Left lobe of liver (tissue), 2 donors: Measurements from ENCODE around the gene VPS18. TPM values are rescaled to one million over a fixed set of nuclear protein-coding genes. Genes with fewer than 3 reads are reported as not detected.
A peak's percentile ranks its signal among the peaks of the same experiment; 100 is the strongest.

Experiments
- ATAC-seq: fragments of 200-7000 bp; cut with Tn5 transposase; one replicate; pipeline ENCODE4 v1.9.1; 2020; ENCODE audit warnings: mild to moderate bottlenecking, moderate library complexity
- DNase-seq: peaks from one replicate; pipeline ENCODE4 v3.0.0-alpha.2; 2020; ENCODE audit warnings: low spot score
- total RNA-seq: library from RNA; stranded (reverse); gene quantifications from one replicate; pipeline ENCODE4 v1.2.1, GENCODE V29; 2021
- donor health status: DM: no; HTN: no; CAD: no; lungs with moderate emphysema.
- donor health status: DM: no; HTN: yes; CAD: no.

Gene VPS18
- total RNA-seq, 1 donor from 2014 or later, result 10.3 TPM

GRCh38 chr15:40918146-40918798, 24.0 kb downstream of the VPS18 start:
- DNase-seq, result no peak
- ATAC-seq, result peak; percentile 7

- DNase-seq, result no peak
- no peak for ATAC-seq
Measured at GRCh38 chr15:40918799-40919392, 24.6 kb downstream of the VPS18 start.

GRCh38 chr15:40921949-40922607, 27.8 kb downstream of the VPS18 start:
- ATAC-seq (peak; percentile 18), DNase-seq (no peak)

DNA sequence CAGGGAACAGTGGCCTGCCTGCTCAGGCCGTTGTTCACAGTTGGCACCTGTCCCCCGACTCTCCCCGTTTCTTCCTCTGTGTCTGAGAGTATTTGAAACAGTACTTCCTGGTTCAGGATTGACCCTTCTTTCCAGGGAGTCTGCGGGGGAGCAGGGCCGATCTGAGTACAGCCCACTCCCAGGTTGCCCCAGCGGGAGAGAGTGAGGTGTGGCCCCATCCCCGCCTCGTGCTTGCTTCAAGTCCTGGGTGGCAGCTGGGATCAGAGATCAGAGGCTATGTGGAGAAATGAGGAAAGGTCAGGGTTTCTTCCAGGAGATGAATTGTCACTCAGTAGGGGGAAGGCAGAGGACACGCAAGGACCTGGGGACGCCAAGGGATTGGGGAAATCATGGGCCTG, 28.4 kb downstream of the VPS18 start:
- no peak for DNase-seq
- ATAC-seq, result no peak

DNA sequence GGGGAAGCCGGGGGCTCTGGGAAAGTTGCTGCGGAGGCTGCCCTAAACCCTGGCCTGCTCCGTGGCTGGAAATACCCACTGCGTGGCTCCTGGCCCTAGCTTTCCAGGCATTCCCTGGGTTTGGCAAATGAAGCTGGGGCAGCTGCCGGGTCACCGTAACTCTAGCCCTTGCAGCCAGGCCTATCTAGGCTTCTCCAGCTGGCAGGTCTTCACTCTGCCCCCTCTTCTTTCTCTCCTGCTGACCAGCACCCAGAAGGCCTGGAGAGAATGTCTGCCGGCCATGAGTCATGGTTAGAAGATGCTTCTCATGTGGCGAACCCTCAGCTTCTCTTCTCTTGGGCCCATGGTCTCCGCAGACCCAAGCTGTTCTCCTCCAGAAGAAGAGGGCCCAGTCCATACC, 29.3 kb downstream of the VPS18 start:
- DNase-seq, result no peak
- no peak for ATAC-seq

GRCh38 chr15:40925495-40925862, 31.2 kb downstream of the VPS18 start:
- DNase-seq, result no peak
- ATAC-seq, result no peak

GRCh38 chr15:40925863-40926658, 31.8 kb downstream of the VPS18 start:
- ATAC-seq (peak; percentile 38), DNase-seq (no peak)

GRCh38 chr15:40926659-40927494, 32.6 kb downstream of the VPS18 start:
- DNase-seq, result no peak
- ATAC-seq, result no peak

DNA sequence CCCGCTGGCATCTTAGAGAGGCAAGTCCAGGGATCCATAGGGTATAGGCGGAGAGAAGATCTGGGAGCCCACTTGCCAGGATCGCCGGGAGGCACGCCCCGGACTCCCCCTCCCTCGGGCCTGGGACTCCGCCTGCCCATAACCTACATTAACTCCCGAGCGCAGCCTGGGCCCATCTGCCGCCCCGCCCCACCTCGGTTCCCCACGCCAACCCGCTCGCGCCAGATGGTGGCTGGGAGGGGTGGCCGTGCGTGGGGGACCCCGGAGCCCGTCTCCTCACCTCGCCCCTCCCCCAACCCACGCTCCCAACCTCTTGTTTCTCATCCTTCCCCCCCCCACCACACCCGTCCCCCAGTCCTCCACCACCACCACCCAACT, 33.2 kb downstream of the VPS18 start:
- DNase-seq, result no peak

GRCh38 chr15:40927873-40928806, 33.9 kb downstream of the VPS18 start:
- DNase-seq (no peak), ATAC-seq (no peak)

More for the DNA sequence above, 33.2 kb downstream of the VPS18 start:
- ATAC-seq, result no peak

DNA sequence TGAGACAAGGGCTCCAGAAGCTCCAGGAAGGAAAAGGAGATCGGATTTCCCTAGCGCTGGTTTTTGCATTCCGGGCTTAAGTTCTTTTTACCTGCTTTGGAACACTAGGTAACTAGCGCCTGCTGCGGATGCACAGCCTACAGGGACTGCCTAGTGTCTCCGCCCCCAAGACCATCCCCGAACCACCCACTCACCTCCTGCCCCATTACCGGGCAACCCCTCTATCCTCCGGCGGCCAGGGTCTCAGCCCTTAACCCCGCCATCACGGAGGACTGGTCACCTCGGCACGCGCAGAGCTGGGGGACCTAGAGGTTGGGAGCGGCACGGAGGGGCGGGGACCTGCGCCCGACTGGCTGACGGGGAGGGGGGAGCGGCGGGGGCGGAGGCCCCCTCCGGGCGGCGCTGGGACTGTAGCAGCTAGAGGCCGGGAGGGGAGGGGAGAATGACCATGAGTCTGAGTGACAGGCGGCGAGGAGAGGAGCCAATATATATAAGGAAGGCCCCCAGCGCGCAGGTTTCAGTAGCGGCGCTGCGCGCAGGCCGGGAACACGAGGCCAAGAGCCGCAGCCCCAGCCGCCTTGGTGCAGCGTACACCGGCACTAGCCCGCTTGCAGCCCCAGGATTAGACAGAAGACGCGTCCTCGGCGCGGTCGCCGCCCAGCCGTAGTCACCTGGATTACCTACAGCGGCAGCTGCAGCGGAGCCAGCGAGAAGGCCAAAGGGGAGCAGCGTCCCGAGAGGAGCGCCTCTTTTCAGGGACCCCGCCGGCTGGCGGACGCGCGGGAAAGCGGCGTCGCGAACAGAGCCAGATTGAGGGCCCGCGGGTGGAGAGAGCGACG, 34.8 kb downstream of the VPS18 start, which contains the start of gene DLL4:
TSS of gene DLL4 (plus strand) at position 520 of the 839 bp plus-strand sequence. CDS start 329 bp downstream, outside the sequence.
- peak; percentile 47 for ATAC-seq
- no peak for DNase-seq

DNA sequence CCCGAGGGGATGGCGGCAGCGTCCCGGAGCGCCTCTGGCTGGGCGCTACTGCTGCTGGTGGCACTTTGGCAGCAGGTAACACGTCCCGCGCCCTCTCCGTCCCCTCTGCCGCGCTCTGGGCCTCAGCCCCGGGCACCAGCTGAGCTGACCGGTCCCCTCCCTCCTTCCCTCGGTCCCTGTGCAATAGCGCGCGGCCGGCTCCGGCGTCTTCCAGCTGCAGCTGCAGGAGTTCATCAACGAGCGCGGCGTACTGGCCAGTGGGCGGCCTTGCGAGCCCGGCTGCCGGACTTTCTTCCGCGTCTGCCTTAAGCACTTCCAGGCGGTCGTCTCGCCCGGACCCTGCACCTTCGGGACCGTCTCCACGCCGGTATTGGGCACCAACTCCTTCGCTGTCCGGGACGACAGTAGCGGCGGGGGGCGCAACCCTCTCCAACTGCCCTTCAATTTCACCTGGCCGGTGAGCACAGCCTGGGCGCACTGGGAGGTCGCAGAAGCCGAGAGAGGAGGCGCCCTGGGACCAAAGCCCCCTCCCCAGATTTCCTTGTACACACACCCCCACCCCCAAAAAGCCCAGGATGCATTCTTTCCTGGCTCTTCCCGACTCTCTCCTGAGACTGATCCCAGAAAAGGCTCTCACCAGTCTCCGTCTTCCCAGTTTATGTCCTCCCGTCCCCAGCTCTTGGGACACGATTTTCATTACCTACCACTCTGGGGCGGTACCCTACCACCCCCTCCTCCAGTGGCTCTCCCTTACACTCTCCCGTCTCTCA, 35.6 kb downstream of the VPS18 start:
- ATAC-seq, result peak; percentile 54
- no peak for DNase-seq

- ATAC-seq, result peak; percentile 24
- no peak for DNase-seq
Measured at GRCh38 chr15:40930430-40931299, 36.4 kb downstream of the VPS18 start.

DNA sequence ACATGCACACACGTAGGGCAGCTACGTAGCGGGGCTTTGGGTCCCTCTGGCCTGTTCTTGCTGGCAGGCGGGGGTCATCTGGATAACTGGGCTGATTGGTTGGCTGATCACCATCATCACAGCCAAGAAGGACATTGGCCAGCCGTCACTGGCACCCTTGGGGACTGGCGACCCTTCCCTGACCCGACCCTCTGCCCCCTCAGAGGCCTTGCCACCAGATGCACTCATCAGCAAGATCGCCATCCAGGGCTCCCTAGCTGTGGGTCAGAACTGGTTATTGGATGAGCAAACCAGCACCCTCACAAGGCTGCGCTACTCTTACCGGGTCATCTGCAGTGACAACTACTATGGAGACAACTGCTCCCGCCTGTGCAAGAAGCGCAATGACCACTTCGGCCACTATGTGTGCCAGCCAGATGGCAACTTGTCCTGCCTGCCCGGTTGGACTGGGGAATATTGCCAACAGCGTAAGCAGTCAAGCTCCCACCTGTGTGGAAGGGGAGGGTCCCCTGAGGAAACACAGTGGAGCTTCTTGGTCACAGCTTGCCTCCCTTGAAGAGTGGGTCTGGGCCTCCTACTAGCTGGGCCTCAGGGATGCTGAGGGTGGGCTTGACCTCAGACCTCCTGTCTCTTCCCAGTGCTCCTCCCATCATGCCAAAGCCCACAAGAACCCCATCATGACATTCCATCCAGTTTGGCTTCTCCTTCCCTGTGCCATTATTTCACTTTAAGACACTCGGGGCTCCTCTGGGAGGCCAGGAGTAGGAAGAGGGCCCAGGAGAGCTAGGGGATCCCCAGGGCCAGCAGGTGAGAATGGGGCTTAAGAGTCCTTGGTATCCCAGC, 37.3 kb downstream of the VPS18 start:
- DNase-seq, result no peak
- ATAC-seq, result no peak

DNA sequence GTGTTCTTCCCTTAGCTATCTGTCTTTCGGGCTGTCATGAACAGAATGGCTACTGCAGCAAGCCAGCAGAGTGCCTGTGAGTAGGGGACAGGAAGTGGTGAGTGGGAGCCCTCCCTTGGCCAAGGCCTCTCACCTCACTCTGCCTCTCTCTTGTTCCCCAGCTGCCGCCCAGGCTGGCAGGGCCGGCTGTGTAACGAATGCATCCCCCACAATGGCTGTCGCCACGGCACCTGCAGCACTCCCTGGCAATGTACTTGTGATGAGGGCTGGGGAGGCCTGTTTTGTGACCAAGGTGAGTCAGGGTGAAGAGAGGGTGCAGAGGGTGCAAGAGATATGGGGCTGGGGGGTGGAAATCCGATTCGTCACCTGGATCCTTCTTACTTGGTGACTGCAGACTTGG, 37.9 kb downstream of the VPS18 start:
- DNase-seq, result no peak
- ATAC-seq, result no peak
